Measurements from ENCODE around the gene PLEKHH3.
"Not testable (repeated sequence)": the region's sequence is repeated elsewhere in the genome, so short reads cannot be mapped to it uniquely, and the experiment has no call there.

PLEKHH3 gene

DNA sequence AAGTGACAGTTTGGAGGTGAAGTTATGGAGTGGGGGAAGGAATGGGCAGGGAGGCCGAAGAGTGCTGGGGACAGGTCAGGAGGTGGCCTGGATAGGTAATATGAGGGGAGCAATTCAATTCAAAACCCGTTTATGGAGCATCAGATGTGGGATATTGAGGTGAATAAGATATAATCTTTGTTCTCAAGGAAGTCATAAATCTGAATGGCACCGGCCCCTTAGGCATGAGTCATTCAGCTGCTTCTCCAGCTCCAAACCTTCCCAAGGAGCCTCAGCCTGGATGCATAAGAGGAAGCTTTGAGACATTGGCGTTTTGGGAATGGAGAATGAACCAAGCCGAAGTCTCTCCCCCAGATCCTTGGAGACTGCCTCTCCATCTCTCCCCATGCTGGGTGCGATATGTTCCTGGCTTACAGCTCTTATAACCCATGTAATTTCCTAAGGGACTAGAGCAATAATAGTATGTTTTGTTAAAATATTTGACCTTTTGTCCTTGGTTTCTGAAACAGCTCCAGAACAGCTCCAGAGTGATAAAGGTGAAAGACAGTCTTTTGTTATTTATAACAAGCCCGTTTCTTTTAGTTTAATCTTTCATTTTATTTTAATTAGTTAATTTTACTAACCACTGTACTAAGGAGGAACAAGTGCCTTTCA is 16.0 kb downstream of the PLEKHH3 start:
- peak; percentile 58 for DNase-seq (ENCODE audit: low read depth)
- peak overlapping the region; percentile 13 for H3K4me3 ChIP-seq (replicated peaks; ENCODE audit: low read depth, low read length)
- TF ChIP-seq, protein P1, sequence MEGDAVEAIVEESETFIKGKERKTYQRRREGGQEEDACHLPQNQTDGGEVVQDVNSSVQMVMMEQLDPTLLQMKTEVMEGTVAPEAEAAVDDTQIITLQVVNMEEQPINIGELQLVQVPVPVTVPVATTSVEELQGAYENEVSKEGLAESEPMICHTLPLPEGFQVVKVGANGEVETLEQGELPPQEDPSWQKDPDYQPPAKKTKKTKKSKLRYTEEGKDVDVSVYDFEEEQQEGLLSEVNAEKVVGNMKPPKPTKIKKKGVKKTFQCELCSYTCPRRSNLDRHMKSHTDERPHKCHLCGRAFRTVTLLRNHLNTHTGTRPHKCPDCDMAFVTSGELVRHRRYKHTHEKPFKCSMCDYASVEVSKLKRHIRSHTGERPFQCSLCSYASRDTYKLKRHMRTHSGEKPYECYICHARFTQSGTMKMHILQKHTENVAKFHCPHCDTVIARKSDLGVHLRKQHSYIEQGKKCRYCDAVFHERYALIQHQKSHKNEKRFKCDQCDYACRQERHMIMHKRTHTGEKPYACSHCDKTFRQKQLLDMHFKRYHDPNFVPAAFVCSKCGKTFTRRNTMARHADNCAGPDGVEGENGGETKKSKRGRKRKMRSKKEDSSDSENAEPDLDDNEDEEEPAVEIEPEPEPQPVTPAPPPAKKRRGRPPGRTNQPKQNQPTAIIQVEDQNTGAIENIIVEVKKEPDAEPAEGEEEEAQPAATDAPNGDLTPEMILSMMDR (IDR thresholded peaks at IDR 0.05; ENCODE audit: low read length, missing control alignments), result no peak

DNA sequence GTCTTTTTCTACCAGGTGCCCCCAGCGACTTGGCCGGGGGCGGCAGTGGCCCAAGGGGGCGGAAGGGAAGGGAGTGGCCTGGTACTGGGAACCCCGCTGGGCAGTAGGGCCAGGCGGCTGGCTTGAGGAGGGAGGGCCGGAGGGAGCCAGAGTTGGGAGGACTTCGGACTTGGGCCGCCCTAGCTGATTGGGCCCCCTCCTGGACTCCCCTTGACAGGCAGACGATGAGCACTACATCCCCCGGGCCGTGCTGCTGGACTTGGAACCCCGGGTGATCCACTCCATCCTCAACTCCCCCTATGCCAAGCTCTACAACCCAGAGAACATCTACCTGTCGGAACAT is 16.9 kb downstream of the PLEKHH3 start:
- H3K4me3 ChIP-seq (replicated peaks; ENCODE audit: low read depth, low read length), result peak overlapping the region; percentile 75
- not testable (repeated sequence) for DNase-seq (ENCODE audit: low read depth)

DNA sequence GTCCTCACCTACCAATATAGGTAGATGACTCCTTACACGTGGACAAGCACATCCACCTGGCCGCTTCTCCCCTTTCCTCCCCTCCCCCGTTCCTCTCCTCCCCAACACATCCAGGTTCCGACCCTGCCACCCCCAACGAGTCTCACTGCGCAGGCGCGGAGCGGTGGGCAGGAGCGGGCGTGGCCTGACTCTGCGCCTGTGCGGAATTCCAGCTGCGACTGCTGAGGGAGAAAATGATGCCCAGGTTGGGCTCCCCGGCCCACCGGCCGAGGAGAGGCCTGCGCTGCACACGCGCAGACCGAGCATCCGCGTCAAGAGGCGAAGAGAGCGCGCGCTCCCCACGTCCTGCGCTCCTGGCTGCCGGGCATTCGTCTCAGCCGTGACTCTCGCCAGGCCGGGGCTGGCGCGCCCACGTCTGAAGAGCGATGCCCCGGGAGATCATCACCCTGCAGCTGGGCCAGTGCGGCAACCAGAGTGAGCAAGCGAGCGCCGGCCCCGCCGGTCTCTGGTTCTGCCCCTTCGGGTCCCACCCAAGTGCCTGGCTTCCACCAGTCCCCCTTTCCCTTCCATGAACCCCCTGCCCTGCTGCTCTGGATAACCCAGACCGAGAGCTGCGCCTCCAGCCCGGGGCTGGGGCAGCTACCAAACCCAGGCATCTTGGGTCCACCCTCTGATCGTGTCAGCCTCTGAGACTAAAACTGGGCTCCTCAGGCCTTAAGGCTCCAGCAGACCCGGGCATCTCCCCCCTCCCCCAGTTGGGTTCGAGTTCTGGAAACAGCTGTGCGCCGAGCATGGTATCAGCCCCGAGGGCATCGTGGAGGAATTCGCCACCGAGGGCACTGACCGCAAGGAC is 17.5 kb downstream of the PLEKHH3 start, which contains the start of gene TUBG2:
Gene TUBG2 (plus strand): TSS at position 206 of the 853 bp plus-strand sequence. CDS start 220 bp downstream, at position 426.
- peak; percentile 92 for DNase-seq (ENCODE audit: low read depth)
- TF ChIP-seq, protein P1 (IDR thresholded peaks at IDR 0.05; ENCODE audit: low read length, missing control alignments), result no peak
- peak within 1 kb of the TSS; percentile 75 for H3K4me3 ChIP-seq (replicated peaks; ENCODE audit: low read depth, low read length)

DNA sequence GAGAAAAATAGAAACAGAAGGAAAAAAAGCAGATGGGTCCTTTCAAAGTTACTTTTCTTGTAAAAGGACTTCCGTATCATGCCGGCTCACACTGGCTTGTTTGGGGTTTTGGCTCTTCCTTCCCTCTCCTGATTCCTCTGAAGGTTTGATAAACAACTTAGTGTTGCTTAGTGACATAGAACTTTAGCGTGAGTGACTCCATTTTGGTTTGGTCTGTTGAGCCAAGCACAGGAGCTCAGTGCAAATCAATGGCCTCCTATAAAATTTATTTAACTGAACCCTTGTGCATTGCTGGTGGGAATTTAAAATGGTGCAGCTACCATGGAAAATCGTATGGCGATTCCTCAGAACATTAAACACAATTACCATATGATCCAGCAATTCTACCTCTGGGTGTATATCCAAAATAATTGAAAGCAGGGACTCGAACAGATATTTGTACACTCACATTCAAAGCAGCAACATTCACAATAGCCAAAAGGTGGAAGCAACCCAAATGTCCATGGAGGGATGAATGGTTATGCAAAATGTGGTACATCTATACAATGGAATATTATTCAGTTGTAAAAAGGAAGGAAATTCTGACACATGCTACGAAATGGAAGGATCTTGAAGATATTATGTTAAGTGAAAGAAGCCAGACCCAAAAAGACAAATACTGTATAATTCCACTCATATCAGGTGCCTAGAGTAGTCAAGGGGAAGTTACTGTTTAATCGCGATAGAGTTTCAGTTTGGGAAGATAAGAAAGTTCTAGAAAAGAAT is 18.8 kb downstream of the PLEKHH3 start:
- TF ChIP-seq, protein P1 (IDR thresholded peaks at IDR 0.05; ENCODE audit: low read length, missing control alignments), result no peak
- no peak overlapping the region for H3K4me3 ChIP-seq (replicated peaks; ENCODE audit: low read depth, low read length)
- no peak for DNase-seq (ENCODE audit: low read depth)

DNA sequence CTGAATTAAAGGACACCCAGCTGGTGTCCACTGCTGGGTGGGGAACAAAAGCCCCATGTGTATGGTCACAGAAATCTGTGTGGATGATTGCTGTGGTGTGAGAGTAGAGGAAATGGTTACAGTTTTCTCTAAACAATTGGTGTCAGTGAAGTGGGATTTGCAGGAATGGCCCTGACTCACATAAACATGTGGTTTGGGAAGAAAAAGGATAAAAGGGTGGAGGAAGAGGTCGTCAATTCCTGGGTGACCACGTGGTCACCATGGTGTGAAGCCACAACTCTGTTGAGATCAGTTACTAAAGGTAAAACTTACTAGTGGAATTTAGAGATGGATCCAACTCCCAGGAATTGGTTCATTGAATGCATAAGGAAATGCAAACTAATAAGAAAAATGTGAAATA is 21.3 kb downstream of the PLEKHH3 start:
- no peak overlapping the region for H3K4me3 ChIP-seq (replicated peaks; ENCODE audit: low read depth, low read length)
- TF ChIP-seq, protein P1 (IDR thresholded peaks at IDR 0.05; ENCODE audit: low read length, missing control alignments), result no peak
- DNase-seq (ENCODE audit: low read depth), result no peak

DNA sequence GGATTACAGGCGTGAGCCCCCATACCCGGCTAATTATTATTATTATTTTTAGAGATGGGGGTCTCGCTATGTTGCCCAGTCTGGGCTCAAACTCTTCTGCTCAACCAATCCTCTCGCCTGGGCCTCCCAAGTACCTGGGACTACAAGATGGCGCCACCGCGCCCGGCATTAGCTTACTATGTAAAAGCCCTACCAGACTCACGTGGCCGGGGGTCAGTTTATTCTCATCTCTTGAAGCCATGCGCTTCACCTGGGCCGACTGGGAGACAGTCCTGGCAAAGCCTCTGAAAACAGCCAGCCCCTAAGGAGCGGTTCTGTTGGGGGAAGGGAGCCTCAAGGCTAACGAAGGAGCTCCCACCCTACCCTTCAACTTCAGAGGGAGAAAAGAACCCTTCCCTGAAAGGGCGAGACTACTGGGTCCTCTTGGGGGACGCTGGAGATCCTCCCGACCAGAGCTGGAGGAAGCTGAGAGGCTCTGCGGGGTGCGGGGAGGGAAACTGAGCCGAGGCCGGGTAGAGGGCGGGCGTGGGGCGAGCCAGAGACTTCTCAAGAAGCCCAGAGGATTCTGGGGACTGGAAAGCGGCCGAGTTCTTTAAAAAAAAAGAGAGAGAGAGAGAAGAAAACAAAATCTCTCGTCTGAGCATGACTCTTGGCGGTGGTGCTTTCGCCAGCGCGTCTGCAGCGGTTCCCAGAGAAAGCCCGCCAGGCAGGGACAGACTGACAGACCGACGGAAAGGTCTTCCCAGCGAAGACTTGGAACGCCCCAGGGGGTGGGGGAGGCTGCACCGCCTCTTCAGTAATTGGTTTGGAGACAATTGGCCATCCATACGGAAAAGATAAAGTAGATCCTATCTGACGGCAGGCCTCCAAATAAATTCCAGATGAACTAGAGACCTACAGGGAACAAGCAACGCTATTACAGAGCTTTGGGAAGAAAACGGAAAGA is 23.3 kb downstream of the PLEKHH3 start:
- peak overlapping the region; percentile 39 for H3K4me3 ChIP-seq (replicated peaks; ENCODE audit: low read depth, low read length)
- TF ChIP-seq, protein P1 (IDR thresholded peaks at IDR 0.05; ENCODE audit: low read length, missing control alignments), result no peak
- peak; percentile 70 for DNase-seq (ENCODE audit: low read depth)

All from fibroblast of pulmonary artery (primary cell).